A673 (cell line): Measurements from ENCODE around the gene S100A7A. TPM values are rescaled to one million over a fixed set of nuclear protein-coding genes. Genes with fewer than 3 reads are reported as not detected.

Experiments used
- BruUV-seq: library from RNA; stranded (reverse); fragments of 400-500 nt; replicated peaks from 2 replicates; lab custom pipeline; 2021; lab: Mats Ljungman, UMichigan
- CTCF ChIA-PET: fragments of 300-600 bp; sonication (Branson Sonifier 250); formaldehyde crosslinking; loops from one replicate; lab custom pipeline; 2022; ENCODE audit warnings: antibody characterized with exemption; lab: Charles Lee
- POLR2A ChIA-PET: fragments of 300-600 bp; sonication (Branson Sonifier 250); formaldehyde crosslinking; loops from one replicate; lab custom pipeline; 2022; ENCODE audit warnings: antibody characterized with exemption; ENCODE audit not compliant: low non-redundant PET; lab: Charles Lee
- DNase-seq: peaks from one replicate; pipeline ENCODE4 v3.0.0-alpha.2; 2015; ENCODE audit warnings: low spot score
- H3K27ac ChIP-seq: fragments of 200-600 bp; sonication (generic); 2 replicates; pipeline ENCODE4 v1.5.1; 2016; ENCODE audit warnings: mixed run types, low read depth, mild to moderate bottlenecking, mixed read lengths, antibody characterized with exemption, low read length; ENCODE audit not compliant: poor library complexity, severe bottlenecking
- H3K27me3 ChIP-seq: fragments of 200-600 bp; sonication (generic); replicated peaks from 2 replicates; pipeline ENCODE4 v1.6.1; 2017; ENCODE audit warnings: mixed run types, low read depth, mild to moderate bottlenecking, mixed read lengths, antibody characterized with exemption, low read length; ENCODE audit not compliant: insufficient read depth, poor library complexity
- H3K36me3 ChIP-seq: fragments of 200-600 bp; sonication (generic); 2 replicates; pipeline ENCODE4 v1.6.1; 2016; ENCODE audit warnings: mixed run types, mild to moderate bottlenecking, mixed read lengths, antibody characterized with exemption, low read length; ENCODE audit not compliant: insufficient read depth, poor library complexity, severe bottlenecking
- H3K4me1 ChIP-seq: fragments of 200-600 bp; sonication (generic); 2 replicates; pipeline ENCODE4 v1.6.1; 2017; ENCODE audit warnings: mixed run types, mild to moderate bottlenecking, mixed read lengths, antibody characterized with exemption, low read length; ENCODE audit not compliant: insufficient read depth, poor library complexity, severe bottlenecking
- H3K4me3 ChIP-seq: fragments of 200-600 bp; sonication (generic); 2 replicates; pipeline ENCODE4 v1.5.1; 2016; ENCODE audit warnings: low read depth, mixed run types, mild to moderate bottlenecking, mixed read lengths, low read length; ENCODE audit not compliant: poor library complexity, severe bottlenecking
- H3K9me3 ChIP-seq: fragments of 200-600 bp; sonication (generic); 2 replicates; pipeline ENCODE4 v1.6.1; 2016; ENCODE audit warnings: mixed run types, low read depth, mild to moderate bottlenecking, mixed read lengths, antibody characterized with exemption, low read length; ENCODE audit not compliant: poor library complexity, severe bottlenecking
- CTCF ChIP-seq: fragments of 300-800, 200-600 bp; sonication (generic); conservative IDR thresholded peaks from 2 replicates; pipeline ENCODE4 v1.5.1; 2017; ENCODE audit warnings: low read depth, mild to moderate bottlenecking, antibody characterized with exemption, low read length, moderate library complexity, mixed read lengths
- EZH2 ChIP-seq: fragments of 200-600 bp; sonication (generic); IDR thresholded peaks from 2 replicates; pipeline ENCODE4 v1.6.1; 2017; ENCODE audit warnings: borderline replicate concordance, low read depth, mild to moderate bottlenecking, mixed read lengths, antibody characterized with exemption, low read length; ENCODE audit not compliant: poor library complexity, severe bottlenecking
- intact Hi-C: fragments of 100-400 bp; cut with micrococcal nuclease; formaldehyde crosslinking; loops from one replicate; pipeline ENCODE4 v1.10.0; 2022; ENCODE audit not compliant: unreplicated experiment
- total RNA-seq: library from RNA; stranded (reverse); gene quantifications from 2 replicates; pipeline ENCODE4 v1.2.3, GENCODE V29; 2021

The S100A7A gene
- total RNA-seq, 1 experiment from 2014 or later = not detected

DNA sequence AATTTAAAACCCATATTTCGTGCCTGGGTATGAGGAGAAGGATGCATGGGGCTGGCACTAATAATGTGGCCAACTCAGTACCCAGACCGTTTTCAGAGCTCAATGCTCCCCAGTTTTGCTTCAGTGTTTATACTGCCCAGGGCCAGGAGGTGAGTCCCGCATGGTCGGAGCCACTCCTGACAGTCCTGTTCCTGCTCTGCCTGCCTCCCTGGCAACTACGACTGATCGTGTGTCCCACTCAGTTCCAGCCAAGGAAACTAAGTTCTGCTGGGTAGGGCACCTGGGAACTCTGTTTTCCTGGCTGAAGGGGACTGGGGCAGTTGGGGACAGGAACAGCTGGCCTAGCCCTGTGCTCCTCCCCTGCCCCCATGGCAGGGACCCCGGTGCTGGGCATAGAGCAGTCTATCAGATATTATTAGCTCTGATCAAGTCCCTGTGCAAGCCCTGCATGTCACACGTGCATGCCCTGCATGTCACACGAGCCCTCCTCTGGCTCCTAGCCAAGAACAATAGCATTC, 25.0 kb downstream of the S100A7A start:
- intact Hi-C loops = no loop called here
- no peak overlapping the region for H3K4me3 ChIP-seq
- H3K27me3 ChIP-seq = peaks cover 55% of the 10 kb centered on the region
- TF ChIP-seq CTCF (no peak), EZH2 (no peak)
- ChIA-PET POLR2A (no interaction called here), CTCF (no interaction called here)
- H3K9me3 ChIP-seq = no peaks in the 10 kb centered on the region
- no peaks in the 10 kb centered on the region for H3K4me1 ChIP-seq
- DNase-seq = no peak
- H3K36me3 ChIP-seq = no peaks in the 10 kb centered on the region
- BruUV-seq = no TSS peak
- no peak overlapping the region for H3K27ac ChIP-seq

DNA sequence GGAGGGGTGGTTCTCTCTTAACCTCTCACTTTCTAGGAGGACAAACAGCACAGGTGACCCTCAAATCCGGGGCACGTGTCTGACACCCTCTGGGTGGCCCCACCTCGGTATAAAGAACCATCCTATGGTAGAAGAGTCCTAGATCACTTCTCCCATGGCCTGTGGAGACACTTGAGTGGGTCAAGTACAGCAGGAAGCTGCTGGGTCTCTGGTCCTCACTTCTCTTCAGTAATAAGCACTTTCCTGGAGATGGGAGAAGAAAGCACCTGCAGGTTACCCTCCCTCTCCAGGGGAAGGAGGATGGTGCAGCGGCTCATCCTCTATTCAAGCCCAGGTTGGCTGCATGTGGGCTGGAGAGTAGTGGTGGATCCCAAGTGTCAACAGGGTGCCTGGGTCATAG, 27.2 kb downstream of the S100A7A start:
- ChIA-PET POLR2A (no interaction called here), CTCF (no interaction called here)
- TF ChIP-seq CTCF (no peak), EZH2 (no peak)
- intact Hi-C loops = no loop called here
- BruUV-seq = no TSS peak
- H3K27ac ChIP-seq = no peak overlapping the region
- H3K4me3 ChIP-seq = no peak overlapping the region
- no peaks in the 10 kb centered on the region for H3K9me3 ChIP-seq
- no peak for DNase-seq
- H3K27me3 ChIP-seq = peaks cover 55% of the 10 kb centered on the region
- H3K36me3 ChIP-seq = no peaks in the 10 kb centered on the region
- no peaks in the 10 kb centered on the region for H3K4me1 ChIP-seq

DNA sequence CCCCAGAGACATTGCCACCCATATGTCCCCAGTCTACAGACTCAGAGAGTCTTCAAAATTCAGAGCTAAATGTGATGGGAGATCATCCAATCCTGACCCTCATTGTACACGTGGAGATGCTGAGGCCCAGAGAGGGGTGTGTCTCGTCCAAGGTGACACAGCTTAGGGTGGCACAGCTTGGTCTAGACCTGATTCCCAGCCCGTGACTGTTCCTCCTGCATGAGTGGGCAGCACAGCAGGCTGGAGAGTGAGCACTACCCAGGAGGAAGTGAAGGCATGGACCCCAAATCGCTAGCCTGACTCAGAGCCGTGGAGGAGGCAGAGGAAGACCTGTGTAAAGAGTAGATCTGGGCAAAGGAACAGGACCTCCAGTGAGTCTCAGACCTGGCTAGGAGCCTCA, 27.8 kb downstream of the S100A7A start:
- DNase-seq = no peak
- peaks cover 56% of the 10 kb centered on the region for H3K27me3 ChIP-seq
- POLR2A ChIA-PET = no interaction called here
- CTCF ChIA-PET = no interaction called here
- H3K27ac ChIP-seq = no peak overlapping the region
- TF ChIP-seq EZH2 (no peak), CTCF (no peak)
- H3K4me1 ChIP-seq = no peaks in the 10 kb centered on the region
- no TSS peak for BruUV-seq
- no peaks in the 10 kb centered on the region for H3K9me3 ChIP-seq
- no peaks in the 10 kb centered on the region for H3K36me3 ChIP-seq
- intact Hi-C loops = no loop called here
- H3K4me3 ChIP-seq = no peak overlapping the region
